Liver (tissue), 9 donors: ENCODE results near the gene RAI1. TPM values are rescaled to one million over a fixed set of nuclear protein-coding genes. Genes with fewer than 3 reads are reported as not detected.

Source experiments
- DNase-seq: peaks from one replicate; pipeline ENCODE4 v3.0.0-alpha.2; 2017; ENCODE audit warnings: low spot score
- H3K27ac ChIP-seq, 2 donors: one replicate each; pipeline ENCODE4 v1.7.0; 2013; ENCODE audit warnings: inconsistent platforms in 2 of 2, low read length in 2 of 2, control low read depth in 1 of 2, low read depth in 1 of 2, mild to moderate bottlenecking in 1 of 2
- H3K27me3 ChIP-seq, 4 donors: one replicate each; pipeline versions ENCODE4 v1.6.1 to v1.7.0; 2013; ENCODE audit warnings: low read length in 3 of 4, inconsistent platforms in 1 of 4, mild to moderate bottlenecking in 1 of 4, moderate library complexity in 1 of 4; ENCODE audit not compliant: control insufficient read depth in 4 of 4, insufficient read depth in 4 of 4
- H3K36me3 ChIP-seq, 4 donors: one replicate each; pipeline versions ENCODE4 v1.6.1 to v1.7.0; 2013; ENCODE audit warnings: low read length in 3 of 4, mild to moderate bottlenecking in 3 of 4, low read depth in 1 of 4, moderate library complexity in 1 of 4; ENCODE audit not compliant: control insufficient read depth in 4 of 4, insufficient read depth in 3 of 4
- H3K4me1 ChIP-seq, 4 donors: one replicate each; pipeline versions ENCODE4 v1.6.1 to v1.7.0; 2013; ENCODE audit warnings: low read length in 3 of 4, mild to moderate bottlenecking in 3 of 4, moderate library complexity in 1 of 4; ENCODE audit not compliant: control insufficient read depth in 4 of 4, insufficient read depth in 4 of 4
- H3K4me3 ChIP-seq, 3 donors: one replicate each; pipeline versions ENCODE4 v1.6.1 to v1.7.0; 2013; ENCODE audit warnings: low read length in 3 of 3, control low read depth in 1 of 3, low read depth in 1 of 3, mild to moderate bottlenecking in 1 of 3
- H3K9ac ChIP-seq, 2 donors: one replicate each; pipeline ENCODE4 v1.7.0; 2013; ENCODE audit warnings: low read length in 2 of 2, mild to moderate bottlenecking in 2 of 2, moderate library complexity in 2 of 2, control low read depth in 1 of 2, low read depth in 1 of 2
- H3K9me3 ChIP-seq, 4 donors: one replicate each; pipeline versions ENCODE4 v1.6.1 to v1.7.0; 2013; ENCODE audit warnings: low read length in 3 of 4; ENCODE audit not compliant: control insufficient read depth in 4 of 4
- ATF3 ChIP-seq: IDR thresholded peaks from 2 replicates; pipeline ENCODE4 v1.6.1; 2016; ENCODE audit warnings: antibody characterized with exemption
- CTCF ChIP-seq: fragments of 150-350 bp; IDR thresholded peaks from 2 replicates; pipeline ENCODE4 v1.5.1; 2017; ENCODE audit warnings: improper control_type of control experiment, low read depth, low read length; ENCODE audit not compliant: missing input control
- JUND ChIP-seq, 2 donors: IDR thresholded peaks; 2 replicates each; pipeline ENCODE4 v1.6.1; 2016; ENCODE audit warnings: antibody characterized with exemption in 2 of 2
- NR2F2 ChIP-seq: IDR thresholded peaks from 2 replicates; pipeline ENCODE4 v1.6.1; 2016; ENCODE audit warnings: antibody characterized with exemption
- REST ChIP-seq: IDR thresholded peaks from 2 replicates; pipeline ENCODE4 v1.6.1; 2016; ENCODE audit warnings: antibody characterized with exemption, mild to moderate bottlenecking
- RXRA ChIP-seq, 2 donors: IDR thresholded peaks; 2 replicates each; pipeline ENCODE4 v1.6.1; 2017 to 2018; ENCODE audit warnings: antibody characterized with exemption in 2 of 2, mild to moderate bottlenecking in 1 of 2
- SP1 ChIP-seq: IDR thresholded peaks from 2 replicates; pipeline ENCODE4 v1.6.1; 2018; ENCODE audit warnings: antibody characterized with exemption, mild to moderate bottlenecking
- TAF1 ChIP-seq: conservative IDR thresholded peaks from 2 replicates; pipeline ENCODE4 v1.6.1; 2016; ENCODE audit warnings: antibody characterized with exemption, mild to moderate bottlenecking
- ZBTB33 ChIP-seq: IDR thresholded peaks from 2 replicates; pipeline ENCODE4 v1.6.1; 2016; ENCODE audit warnings: antibody characterized with exemption
- WGBS: extraction: QIAGEN DNeasy Blood & Tissue Kit; methylation state at CpG from one replicate; pipeline ENCODE4 v1.1.7; 2013; 5-methylcytosine and 5-hydroxymethylcytosine counted together
- polyA plus RNA-seq, 2 donors: library from polyadenylated mRNA; stranded (reverse) in 1 of 2; unstranded in 1 of 2; fragments of 200-250 nt in 1 of 2; fragments of >200 nt in 1 of 2; fragmentation: Nextera tagmentation in 1 of 2; extraction: Ambion mirVana in 1 of 2; gene quantifications; one replicate each; pipeline versions ENCODE4 v1.2.1 to v1.2.3, GENCODE V29; 2013 to 2015
- total RNA-seq, 2 donors: library from RNA; depleted of rRNA; stranded (reverse); fragments of >200 nt; gene quantifications; one replicate each; pipeline ENCODE4 v1.2.3, GENCODE V29; 2014
- donor health status: healthy.
- donor health status: healthy.
- donor health status: healthy.
- donor health status: healthy.
- donor health status: healthy.

Gene RAI1
- total and polyA plus RNA-seq, 4 donors, result 0.57 to 7.6 (median 5.3) TPM

GRCh38 chr17:17709815-17710321, 28.6 kb downstream of the RAI1 start:
- H3K4me3 ChIP-seq, result no peak overlapping the region
- TF ChIP-seq TAF1 (no peak), RXRA (IDR thresholded peaks at IDR 0.05) (no peak), ZBTB33 (no peak), SP1 (no peak), JUND (IDR thresholded peaks at IDR 0.05) (no peak), REST (no peak), CTCF (no peak), NR2F2 (no peak)
- 95% methylated on average over 15 of the region's 15 CpGs for WGBS
- no peak for DNase-seq
- peaks cover 6 to 13% (median 12%) of the 10 kb centered on the region in 4 donors for H3K4me1 ChIP-seq
- no peaks in the 10 kb centered on the region for H3K27me3 ChIP-seq
- no peak overlapping the region for H3K9ac ChIP-seq
- no peak overlapping the region for H3K27ac ChIP-seq
- no peaks in the 10 kb centered on the region for H3K36me3 ChIP-seq
- no peaks in the 10 kb centered on the region for H3K9me3 ChIP-seq

GRCh38 chr17:17710355-17710727, 29.1 kb downstream of the RAI1 start:
- TF ChIP-seq ATF3, result no peak
- TF ChIP-seq ZBTB33, result no peak
- Histone ChIP-seq H3K9me3 (no peaks in the 10 kb centered on the region), H3K9ac (no peak overlapping the region), H3K27me3 (no peaks in the 10 kb centered on the region), H3K36me3 (no peaks in the 10 kb centered on the region), H3K4me3 (no peak overlapping the region), H3K27ac (no peak overlapping the region), H3K4me1 (peaks cover 6 to 14% (median 12%) of the 10 kb centered on the region in 4 donors)
- DNase-seq, result no peak
- WGBS, result 95% methylated on average over 4 of the region's 4 CpGs
